SK-N-SH (cell line): ENCODE measurements around the gene ACAP1. TPM values are rescaled to one million over a fixed set of nuclear protein-coding genes. Genes with fewer than 3 reads are reported as not detected.

ENCODE experiments used
- CTCF ChIA-PET: fragments of 300-600, 350-600 bp; formaldehyde crosslinking; extraction: SDS; loops from one replicate; lab custom pipeline; 2021; lab: Yijun Ruan, JAX
- POLR2A ChIA-PET: fragments of 350-600 bp; sonication (Branson Sonifier 250); formaldehyde crosslinking; extraction: SDS; loops from one replicate; lab custom pipeline; 2020; ENCODE audit warnings: antibody characterized with exemption, inconsistent platforms; lab: Yijun Ruan, JAX
- DNase-seq: peaks from one replicate; pipeline ENCODE4 v3.0.0; 2012
- H2AFZ ChIP-seq: fragments of 200-600 bp; sonication (generic); 2 replicates; pipeline ENCODE4 v1.8.1; 2016; ENCODE audit warnings: antibody characterized with exemption, mild to moderate bottlenecking, low read depth
- H3F3A ChIP-seq: fragments of 200-600 bp; sonication (generic); replicated peaks from 2 replicates; pipeline ENCODE3; 2016; ENCODE audit warnings: antibody characterized with exemption, mild to moderate bottlenecking; ENCODE audit not compliant: insufficient read depth
- H3K27ac ChIP-seq, 2 experiments: fragments of 200-500 bp in 1 of 2; fragments of 200-600 bp in 1 of 2; sonication (Bioruptor generic) in 1 of 2; sonication (generic), shearing (Covaris generic) in 1 of 2; 2 replicates each; pipeline versions ENCODE4 v1.5.1 to v1.6.1; 2014 to 2016; ENCODE audit warnings: low read depth in 2 of 2, inconsistent platforms in 1 of 2, low read length in 1 of 2, mild to moderate bottlenecking in 1 of 2, mixed read lengths in 1 of 2
- H3K27me3 ChIP-seq: fragments of 200-600 bp; sonication (generic), shearing (Covaris generic); 2 replicates; pipeline ENCODE4 v1.6.1; 2016; ENCODE audit warnings: mixed run types; ENCODE audit not compliant: insufficient read depth
- H3K36me3 ChIP-seq, 2 experiments: fragments of 200-500 bp in 1 of 2; fragments of 200-600 bp in 1 of 2; sonication (Bioruptor generic) in 1 of 2; sonication (generic) in 1 of 2; replicated peaks in 1 of 2; 2 replicates each; pipeline versions ENCODE3 to v1.5.1; 2014 to 2016; ENCODE audit warnings: low read length in 1 of 2, mild to moderate bottlenecking in 1 of 2; ENCODE audit not compliant: insufficient read depth in 2 of 2, control insufficient read depth in 1 of 2
- H3K4me1 ChIP-seq, 2 experiments: fragments of 200-500 bp in 1 of 2; fragments of 200-600 bp in 1 of 2; sonication (Bioruptor generic) in 1 of 2; sonication (generic), shearing (Covaris generic) in 1 of 2; 2 replicates each; pipeline versions ENCODE4 v1.5.1 to v1.6.1; 2014 to 2016; ENCODE audit warnings: low read depth in 1 of 2, low read length in 1 of 2, mixed run types in 1 of 2; ENCODE audit not compliant: insufficient read depth in 2 of 2, control insufficient read depth in 1 of 2
- H3K4me2 ChIP-seq: fragments of 200-600 bp; sonication (generic), shearing (Covaris generic); 2 replicates; pipeline ENCODE4 v1.6.1; 2017; ENCODE audit warnings: mixed run types
- H3K4me3 ChIP-seq, 2 experiments: fragments of 200-500 bp in 1 of 2; fragments of 200-600 bp in 1 of 2; sonication (Bioruptor generic) in 1 of 2; sonication (generic), shearing (Covaris generic) in 1 of 2; 2 replicates each; pipeline versions ENCODE4 v1.5.1 to v1.8.1; 2014 to 2016; ENCODE audit warnings: low read depth in 2 of 2, inconsistent platforms in 1 of 2, low read length in 1 of 2, mild to moderate bottlenecking in 1 of 2, mixed read lengths in 1 of 2, moderate library complexity in 1 of 2
- H3K79me2 ChIP-seq: fragments of 200-600 bp; sonication (generic); 2 replicates; pipeline ENCODE4 v1.8.1; 2017; ENCODE audit warnings: mild to moderate bottlenecking; ENCODE audit not compliant: insufficient read depth
- H3K9ac ChIP-seq: fragments of 200-600 bp; sonication (generic); 2 replicates; pipeline ENCODE4 v1.6.1; 2017; ENCODE audit warnings: mixed run types
- H3K9me2 ChIP-seq: fragments of 200-600 bp; sonication (generic); 2 replicates; pipeline ENCODE4 v1.6.1; 2017; ENCODE audit warnings: mixed run types
- H3K9me3 ChIP-seq: fragments of 200-600 bp; sonication (generic); 2 replicates; pipeline ENCODE4 v1.6.1; 2017; ENCODE audit warnings: mixed run types, mild to moderate bottlenecking, moderate library complexity
- H4K20me1 ChIP-seq: fragments of 200-600 bp; sonication (generic); 2 replicates; pipeline ENCODE4 v1.6.1; 2017; ENCODE audit warnings: mild to moderate bottlenecking, mixed run types; ENCODE audit not compliant: insufficient read depth
- CHD2 ChIP-seq: fragments of 150-350 bp; IDR thresholded peaks from 2 replicates; pipeline ENCODE4 v1.6.1; 2018; ENCODE audit warnings: low read length; ENCODE audit not compliant: partially characterized antibody
- ELF1 ChIP-seq: IDR thresholded peaks from 2 replicates; pipeline ENCODE4 v1.4.0; 2012
- EZH2phosphoT487 ChIP-seq: fragments of 200-600 bp; sonication (generic); IDR thresholded peaks from 2 replicates; pipeline ENCODE4 v1.6.1; 2017; ENCODE audit warnings: low read depth, mixed run types, mild to moderate bottlenecking, antibody characterized with exemption, moderate library complexity, borderline replicate concordance
- FOSL2 ChIP-seq: IDR thresholded peaks from 2 replicates; pipeline ENCODE4 v1.4.0; 2012; ENCODE audit warnings: low read depth, mild to moderate bottlenecking, moderate library complexity, borderline replicate concordance
- FOXJ3 ChIP-seq: sonication (generic); formaldehyde crosslinking; IDR thresholded peaks from 2 replicates; pipeline ENCODE4 v1.5.1; 2020; ENCODE audit warnings: mild to moderate bottlenecking, missing genetic modification reagents
- FOXM1 ChIP-seq: IDR thresholded peaks from 2 replicates; pipeline ENCODE4 v1.4.0; 2012; ENCODE audit warnings: low read depth, mild to moderate bottlenecking
- GABPA ChIP-seq: IDR thresholded peaks from 2 replicates; pipeline ENCODE4 v1.4.0; 2012; ENCODE audit warnings: low read depth, mild to moderate bottlenecking
- GATA2 ChIP-seq: sonication (generic); formaldehyde crosslinking; IDR thresholded peaks from 2 replicates; pipeline ENCODE4 v1.5.0; 2020; ENCODE audit warnings: mild to moderate bottlenecking, missing genetic modification reagents
- IRF3 ChIP-seq: fragments of 150-350 bp; IDR thresholded peaks from 2 replicates; pipeline ENCODE4 v1.6.1; 2016; ENCODE audit warnings: mild to moderate bottlenecking, low read depth, low read length
- JUND ChIP-seq: IDR thresholded peaks from 2 replicates; pipeline ENCODE4 v1.4.0; 2012
- MEF2A ChIP-seq: IDR thresholded peaks from 2 replicates; pipeline ENCODE4 v1.4.0; 2012; ENCODE audit warnings: low read depth, borderline replicate concordance
- MXI1 ChIP-seq: IDR thresholded peaks from 2 replicates; pipeline ENCODE4 v1.6.1; 2012; ENCODE audit warnings: mild to moderate bottlenecking, low read depth, low read length, improper control_type of control experiment
- NFIC ChIP-seq: IDR thresholded peaks from 2 replicates; pipeline ENCODE4 v1.4.0; 2012; ENCODE audit warnings: borderline replicate concordance
- NRF1 ChIP-seq: IDR thresholded peaks from 2 replicates; pipeline ENCODE4 v1.6.1; 2012; ENCODE audit warnings: low read depth, mild to moderate bottlenecking, low read length
- POLR2AphosphoS5 ChIP-seq: IDR thresholded peaks from 2 replicates; pipeline ENCODE4 v1.6.1; 2012; ENCODE audit warnings: low read depth, low read length
- RAD21 ChIP-seq: IDR thresholded peaks from 2 replicates; pipeline ENCODE4 v1.6.1; 2012; ENCODE audit warnings: mild to moderate bottlenecking, low read length
- RXRA ChIP-seq: IDR thresholded peaks from 2 replicates; pipeline ENCODE4 v1.4.0; 2012; ENCODE audit warnings: low read depth, mild to moderate bottlenecking, borderline replicate concordance
- SIN3A ChIP-seq: IDR thresholded peaks from 2 replicates; pipeline ENCODE4 v1.6.1; 2012; ENCODE audit warnings: low read depth, mild to moderate bottlenecking, low read length, moderate library complexity, borderline replicate concordance
- TAF1 ChIP-seq: IDR thresholded peaks from 2 replicates; pipeline ENCODE4 v1.6.1; 2012; ENCODE audit warnings: low read depth, mild to moderate bottlenecking, low read length, moderate library complexity, borderline replicate concordance
- TCF12 ChIP-seq: IDR thresholded peaks from 2 replicates; pipeline ENCODE4 v1.4.0; 2012
- TEAD4 ChIP-seq: IDR thresholded peaks from 2 replicates; pipeline ENCODE4 v1.4.0; 2012; ENCODE audit warnings: mild to moderate bottlenecking, borderline replicate concordance; ENCODE audit not compliant: insufficient read depth
- USF1 ChIP-seq: IDR thresholded peaks from 2 replicates; pipeline ENCODE4 v1.4.0; 2012; ENCODE audit warnings: low read depth, borderline replicate concordance
- YY1 ChIP-seq: IDR thresholded peaks from 2 replicates; pipeline ENCODE4 v1.4.0; 2012; ENCODE audit warnings: low read depth, mild to moderate bottlenecking
- ZBTB33 ChIP-seq: IDR thresholded peaks from 2 replicates; pipeline ENCODE4 v1.4.0; 2012; ENCODE audit warnings: low read depth, borderline replicate concordance
- WGBS: methylation state at CpG from one replicate; pipeline ENCODE4 v1.1.6; 2017; ENCODE audit warnings: low lambda C conversion rate; 5-methylcytosine and 5-hydroxymethylcytosine counted together
- polyA plus RNA-seq, 3 experiments: library from polyadenylated mRNA; depleted of rRNA; stranded (reverse); fragments of >200 nt; gene quantifications; 2 replicates each; pipeline ENCODE4 v1.2.3, GENCODE V29; 2012
- TF ChIP-seq, protein P1 (sequence below): fragments of 150-350 bp; IDR thresholded peaks from 2 replicates; pipeline ENCODE4 v1.6.1; 2017; ENCODE audit warnings: antibody characterized with exemption, low read length, low read depth, borderline replicate concordance
- TF ChIP-seq, protein P2 (sequence below): IDR thresholded peaks from 2 replicates; pipeline ENCODE4; 2012
- TF ChIP-seq, protein P3 (sequence below): fragments of 200-600 bp; sonication (generic); IDR thresholded peaks from 2 replicates; pipeline ENCODE4 v1.6.1; 2017; ENCODE audit warnings: antibody characterized with exemption, mild to moderate bottlenecking, moderate library complexity

Gene ACAP1
- polyA plus RNA-seq, 1 of the 3 experiments (the other 2 are of a cell fraction), result 0.71 TPM

DNA sequence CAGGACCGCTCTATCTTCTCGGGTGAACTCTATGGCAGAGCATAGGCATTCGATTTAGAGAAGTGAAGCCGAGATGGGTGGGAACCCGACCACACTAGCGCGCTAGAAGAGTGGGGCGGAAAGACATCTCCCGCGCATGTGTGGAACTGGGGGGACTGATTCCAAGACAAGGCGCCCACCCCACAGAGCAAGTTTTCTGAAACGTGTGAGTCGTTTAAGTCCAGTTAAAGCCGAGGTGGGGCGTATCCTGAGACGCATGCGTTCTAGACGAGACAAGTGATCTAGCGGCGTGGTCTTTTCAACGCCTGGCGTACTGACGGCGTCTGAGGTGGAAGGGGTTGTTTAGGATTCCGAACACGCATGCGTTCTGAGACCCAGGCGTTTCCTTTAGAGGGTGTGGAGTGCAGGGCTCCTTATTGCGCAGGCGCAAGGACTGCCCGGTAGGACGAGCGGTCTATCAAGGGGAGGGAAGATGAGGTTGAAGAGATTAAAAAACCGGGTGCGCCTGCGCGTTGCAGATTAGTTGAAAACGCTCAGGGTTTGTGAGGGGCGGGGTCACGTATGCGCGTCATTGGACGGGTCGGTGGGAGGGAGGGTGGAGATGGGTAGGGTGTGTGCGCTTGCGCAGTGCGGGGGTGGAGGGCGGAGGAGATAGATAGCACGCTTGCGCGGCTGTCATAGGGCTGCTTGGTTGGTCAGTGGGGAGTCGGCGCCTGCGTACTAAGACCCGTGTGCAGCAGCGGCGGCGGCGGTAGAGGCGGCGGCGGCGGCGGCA is 29.2 kb upstream of the ACAP1 start, which contains the start of gene EIF5A:
Gene EIF5A (plus strand): TSS at position 718 of the 775 bp plus-strand sequence. CDS start 2,008 bp downstream, outside the sequence.
- H3K79me2 ChIP-seq, result peaks cover 44% of the 10 kb centered on the region
- peak; percentile 99 for DNase-seq
- peak within 1 kb of the TSS; percentile 99 for H2AFZ ChIP-seq
- 2% methylated on average over 56 of the region's 64 CpGs for WGBS
- H4K20me1 ChIP-seq, result peaks cover 38% of the 10 kb centered on the region
- ChIA-PET CTCF (no interaction called here), POLR2A (interaction anchor here (0.6 kb wide), 1 partner anchor 73 kb away, joined by 3 read pairs; no protein-coding TSS in a partner anchor)
- H3K9me3 ChIP-seq, result no peaks in the 10 kb centered on the region
- H3K9me2 ChIP-seq, result no peaks in the 10 kb centered on the region
- H3K36me3 ChIP-seq, result peaks cover 24 to 27% of the 10 kb centered on the region in 2 experiments
- H3K27me3 ChIP-seq, result no peaks in the 10 kb centered on the region
- peak within 1 kb of the TSS; percentile 91 to 92 for H3K27ac ChIP-seq
- peak within 1 kb of the TSS; percentile 76 to 79 for H3K4me3 ChIP-seq
- peaks cover 41% of the 10 kb centered on the region for H3F3A ChIP-seq
- H3K4me1 ChIP-seq, result peaks cover 13 to 19% of the 10 kb centered on the region in 2 experiments; a peak in 3 of 4 replicates
- peak within 1 kb of the TSS; percentile 90 for H3K4me2 ChIP-seq
- peak within 1 kb of the TSS; percentile 93 for H3K9ac ChIP-seq
- TF ChIP-seq ELF1 (peak; percentile 54; the same call in 1 of the 2 replicates), IRF3 (no peak), FOSL2 (no peak), MEF2A (no peak), FOXJ3 (CRISPR knock-in tag) (no peak), RAD21 (no peak), USF1 (no peak), SIN3A (0 out of 2 replicates have a peak, but pooled peaks have one; percentile 27), RXRA (no peak), NRF1 (peak; percentile 93), POLR2AphosphoS5 (peak; percentile 84), ZBTB33 (no peak), GABPA (peak; percentile 47), FOXM1 (no peak), EZH2phosphoT487 (no peak), TAF1 (peak; percentile 84), CHD2 (no peak), YY1 (no peak; the same call in 1 of the 2 replicates), TCF12 (no peak), MXI1 (peak; percentile 95), TEAD4 (no peak), NFIC (no peak), JUND (no peak), GATA2 (CRISPR knock-in tag) (no peak)
- TF ChIP-seq, protein P1, sequence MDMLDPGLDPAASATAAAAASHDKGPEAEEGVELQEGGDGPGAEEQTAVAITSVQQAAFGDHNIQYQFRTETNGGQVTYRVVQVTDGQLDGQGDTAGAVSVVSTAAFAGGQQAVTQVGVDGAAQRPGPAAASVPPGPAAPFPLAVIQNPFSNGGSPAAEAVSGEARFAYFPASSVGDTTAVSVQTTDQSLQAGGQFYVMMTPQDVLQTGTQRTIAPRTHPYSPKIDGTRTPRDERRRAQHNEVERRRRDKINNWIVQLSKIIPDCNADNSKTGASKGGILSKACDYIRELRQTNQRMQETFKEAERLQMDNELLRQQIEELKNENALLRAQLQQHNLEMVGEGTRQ, result no peak
- TF ChIP-seq, protein P2, sequence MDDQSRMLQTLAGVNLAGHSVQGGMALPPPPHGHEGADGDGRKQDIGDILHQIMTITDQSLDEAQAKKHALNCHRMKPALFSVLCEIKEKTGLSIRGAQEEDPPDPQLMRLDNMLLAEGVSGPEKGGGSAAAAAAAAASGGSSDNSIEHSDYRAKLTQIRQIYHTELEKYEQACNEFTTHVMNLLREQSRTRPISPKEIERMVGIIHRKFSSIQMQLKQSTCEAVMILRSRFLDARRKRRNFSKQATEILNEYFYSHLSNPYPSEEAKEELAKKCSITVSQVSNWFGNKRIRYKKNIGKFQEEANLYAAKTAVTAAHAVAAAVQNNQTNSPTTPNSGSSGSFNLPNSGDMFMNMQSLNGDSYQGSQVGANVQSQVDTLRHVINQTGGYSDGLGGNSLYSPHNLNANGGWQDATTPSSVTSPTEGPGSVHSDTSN, result no peak
- TF ChIP-seq, protein P3, sequence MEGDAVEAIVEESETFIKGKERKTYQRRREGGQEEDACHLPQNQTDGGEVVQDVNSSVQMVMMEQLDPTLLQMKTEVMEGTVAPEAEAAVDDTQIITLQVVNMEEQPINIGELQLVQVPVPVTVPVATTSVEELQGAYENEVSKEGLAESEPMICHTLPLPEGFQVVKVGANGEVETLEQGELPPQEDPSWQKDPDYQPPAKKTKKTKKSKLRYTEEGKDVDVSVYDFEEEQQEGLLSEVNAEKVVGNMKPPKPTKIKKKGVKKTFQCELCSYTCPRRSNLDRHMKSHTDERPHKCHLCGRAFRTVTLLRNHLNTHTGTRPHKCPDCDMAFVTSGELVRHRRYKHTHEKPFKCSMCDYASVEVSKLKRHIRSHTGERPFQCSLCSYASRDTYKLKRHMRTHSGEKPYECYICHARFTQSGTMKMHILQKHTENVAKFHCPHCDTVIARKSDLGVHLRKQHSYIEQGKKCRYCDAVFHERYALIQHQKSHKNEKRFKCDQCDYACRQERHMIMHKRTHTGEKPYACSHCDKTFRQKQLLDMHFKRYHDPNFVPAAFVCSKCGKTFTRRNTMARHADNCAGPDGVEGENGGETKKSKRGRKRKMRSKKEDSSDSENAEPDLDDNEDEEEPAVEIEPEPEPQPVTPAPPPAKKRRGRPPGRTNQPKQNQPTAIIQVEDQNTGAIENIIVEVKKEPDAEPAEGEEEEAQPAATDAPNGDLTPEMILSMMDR, result no peak
